ENCODE results near the gene ADAMTS7. TPM values are rescaled to one million over a fixed set of nuclear protein-coding genes. Genes with fewer than 3 reads are reported as not detected.
"Not testable (repeated sequence)": the region's sequence is repeated elsewhere in the genome, so short reads cannot be mapped to it uniquely, and the experiment has no call there.

ADAMTS7 gene
- total RNA-seq, 1 experiment from 2014 or later: 23.1 TPM

DNA sequence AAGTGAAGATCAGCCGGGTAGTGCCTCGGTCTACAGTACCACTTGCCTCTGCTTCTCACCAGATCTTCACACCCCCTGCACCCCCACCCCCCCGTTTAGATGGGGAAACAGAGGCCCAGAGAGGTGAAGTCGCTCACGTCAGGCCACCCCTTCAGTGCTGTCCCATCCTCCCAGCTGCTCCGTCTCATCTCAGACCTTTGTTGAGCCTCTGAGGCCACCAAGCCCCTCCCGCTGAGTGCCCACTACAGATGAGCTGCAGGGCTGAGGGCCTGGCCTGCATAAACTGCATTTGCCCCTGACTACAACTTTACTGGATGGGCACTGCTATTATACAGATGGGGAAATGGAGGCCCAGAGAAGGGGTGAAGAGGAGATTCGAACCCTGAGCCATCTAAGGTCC lies 35.8 kb downstream of the ADAMTS7 start:
- Histone ChIP-seq H3K4me1 (ENCODE audit: insufficient read depth, low read length) (no peaks in the 10 kb centered on the region), H2BK120ac (ENCODE audit: low read depth, low read length, poor library complexity, severe bottlenecking) (no peak overlapping the region), H4K8ac (replicated peaks; ENCODE audit: insufficient read length, low read depth, low read length) (no peak overlapping the region), H3K56ac (ENCODE audit: insufficient read length, low read depth, low read length) (no peak overlapping the region), H2BK5ac (ENCODE audit: insufficient read length, low read length) (no peak overlapping the region), H4K91ac (ENCODE audit: insufficient read length, low read depth, low read length) (no peak overlapping the region), H3T11ph (ENCODE audit: low read length) (no peak overlapping the region), H3K4me2 (ENCODE audit: insufficient read depth, insufficient read length, low read length) (no peak overlapping the region), H2BK12ac (ENCODE audit: insufficient read length, low read depth, low read length) (no peak overlapping the region), H4K20me1 (ENCODE audit: control insufficient read depth, insufficient read depth, insufficient read length) (no peaks in the 10 kb centered on the region), H4K5ac (ENCODE audit: insufficient read length, low read depth, low read length) (no peak overlapping the region), H2BK15ac (ENCODE audit: low read depth, low read length) (no peak overlapping the region), H3K18ac (ENCODE audit: insufficient read length, low read depth, low read length) (no peak overlapping the region), H3K14ac (ENCODE audit: insufficient read depth, low read length) (no peak overlapping the region), H3K9me3 (ENCODE audit: control insufficient read depth, low read depth, low read length) (no peaks in the 10 kb centered on the region), H2BK20ac (ENCODE audit: low read depth, low read length, poor library complexity, severe bottlenecking) (no peak overlapping the region), H2AK5ac (ENCODE audit: insufficient read length, low read length) (no peak overlapping the region), H3K9ac (ENCODE audit: extremely low read depth, insufficient read length, low read length) (no peak overlapping the region), H3K79me1 (ENCODE audit: insufficient read depth, low read depth, low read length, poor library complexity, severe bottlenecking) (no peaks in the 10 kb centered on the region), H3K23ac (ENCODE audit: insufficient read length, low read depth, low read length) (no peak overlapping the region), H3K27ac (ENCODE audit: insufficient read length, low read depth, low read length) (no peak overlapping the region), H3K79me2 (ENCODE audit: insufficient read depth, low read length) (no peaks in the 10 kb centered on the region), H2AFZ (ENCODE audit: low read length) (no peak overlapping the region), H3K4ac (ENCODE audit: low read depth, low read length) (no peak overlapping the region), H3K23me2 (ENCODE audit: insufficient read length, low read depth, low read length, poor library complexity, severe bottlenecking) (no peaks in the 10 kb centered on the region), H3K27me3 (ENCODE audit: insufficient read depth, low read length) (no peaks in the 10 kb centered on the region)
- no peaks in the 10 kb centered on the region for H3K9me3 Mint-ChIP-seq
- no peak overlapping the region for H3K4me3 Mint-ChIP-seq
- H3K27me3 Mint-ChIP-seq (ENCODE audit: low read depth): peaks cover 1% of the 10 kb centered on the region; the same call in 1 of the 2 replicates
- DNase-seq: no peak
- no CpG with 5 or more reads among the region's 8 CpGs for WGBS (ENCODE audit: extremely low coverage, insufficient read length, low lambda C conversion rate)
- no peak overlapping the region for H3K27ac Mint-ChIP-seq
- H3K4me1 Mint-ChIP-seq: no peaks in the 10 kb centered on the region
- H3K36me3 Mint-ChIP-seq (ENCODE audit: insufficient read depth in 1 of 3, low read depth in 3 of 3): peaks cover 0 to 10% (median 4%) of the 10 kb centered on the region in 3 experiments; a peak in 5 of 7 replicates
- TF ChIP-seq, protein P1, sequence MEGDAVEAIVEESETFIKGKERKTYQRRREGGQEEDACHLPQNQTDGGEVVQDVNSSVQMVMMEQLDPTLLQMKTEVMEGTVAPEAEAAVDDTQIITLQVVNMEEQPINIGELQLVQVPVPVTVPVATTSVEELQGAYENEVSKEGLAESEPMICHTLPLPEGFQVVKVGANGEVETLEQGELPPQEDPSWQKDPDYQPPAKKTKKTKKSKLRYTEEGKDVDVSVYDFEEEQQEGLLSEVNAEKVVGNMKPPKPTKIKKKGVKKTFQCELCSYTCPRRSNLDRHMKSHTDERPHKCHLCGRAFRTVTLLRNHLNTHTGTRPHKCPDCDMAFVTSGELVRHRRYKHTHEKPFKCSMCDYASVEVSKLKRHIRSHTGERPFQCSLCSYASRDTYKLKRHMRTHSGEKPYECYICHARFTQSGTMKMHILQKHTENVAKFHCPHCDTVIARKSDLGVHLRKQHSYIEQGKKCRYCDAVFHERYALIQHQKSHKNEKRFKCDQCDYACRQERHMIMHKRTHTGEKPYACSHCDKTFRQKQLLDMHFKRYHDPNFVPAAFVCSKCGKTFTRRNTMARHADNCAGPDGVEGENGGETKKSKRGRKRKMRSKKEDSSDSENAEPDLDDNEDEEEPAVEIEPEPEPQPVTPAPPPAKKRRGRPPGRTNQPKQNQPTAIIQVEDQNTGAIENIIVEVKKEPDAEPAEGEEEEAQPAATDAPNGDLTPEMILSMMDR (conservative IDR thresholded peaks at IDR 0.05): no peak

DNA sequence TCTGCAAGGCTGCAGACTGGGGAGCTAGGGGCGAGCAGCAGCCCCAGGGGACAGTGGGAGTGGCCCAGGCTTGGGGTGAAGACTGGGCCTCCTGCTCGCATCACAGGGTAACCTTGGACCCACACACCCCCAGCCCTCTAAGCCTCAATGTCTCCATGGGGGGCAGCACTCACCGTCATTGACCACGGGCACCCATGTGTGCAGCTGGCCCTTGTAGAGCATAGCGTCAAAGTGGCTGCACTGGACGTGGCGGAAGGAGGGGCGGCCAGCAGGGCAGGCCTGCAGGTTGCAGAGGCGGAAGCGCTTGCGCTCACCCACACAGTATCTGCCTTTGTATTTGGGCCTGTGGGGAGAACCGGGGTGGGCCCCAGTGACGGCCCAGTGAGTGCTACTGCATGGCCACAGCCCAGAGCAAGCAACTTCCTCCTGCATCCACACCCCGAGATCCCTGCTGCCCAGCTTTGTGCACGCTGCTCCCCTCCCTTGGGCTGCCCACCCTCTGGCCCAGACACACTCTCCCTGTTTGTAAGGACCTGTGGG lies 36.7 kb downstream of the ADAMTS7 start:
- H2AK5ac ChIP-seq (ENCODE audit: insufficient read length, low read length); H2BK5ac ChIP-seq (ENCODE audit: insufficient read length, low read length); H3K9ac ChIP-seq (ENCODE audit: extremely low read depth, insufficient read length, low read length); H3K27ac ChIP-seq (ENCODE audit: insufficient read length, low read depth, low read length); H3K4me1 ChIP-seq (ENCODE audit: insufficient read depth, low read length); H3K9me3 ChIP-seq (ENCODE audit: control insufficient read depth, low read depth, low read length); H3K9me3 Mint-ChIP-seq; H3K14ac ChIP-seq (ENCODE audit: insufficient read depth, low read length); H3K4me1 Mint-ChIP-seq; H2BK15ac ChIP-seq (ENCODE audit: low read depth, low read length); H3K18ac ChIP-seq (ENCODE audit: insufficient read length, low read depth, low read length); H3K23me2 ChIP-seq (ENCODE audit: insufficient read length, low read depth, low read length, poor library complexity, severe bottlenecking); H4K91ac ChIP-seq (ENCODE audit: insufficient read length, low read depth, low read length); H2BK120ac ChIP-seq (ENCODE audit: low read depth, low read length, poor library complexity, severe bottlenecking); H2BK12ac ChIP-seq (ENCODE audit: insufficient read length, low read depth, low read length); H4K5ac ChIP-seq (ENCODE audit: insufficient read length, low read depth, low read length); H3K27me3 ChIP-seq (ENCODE audit: insufficient read depth, low read length); H3K4ac ChIP-seq (ENCODE audit: low read depth, low read length); H3K56ac ChIP-seq (ENCODE audit: insufficient read length, low read depth, low read length); H3K4me2 ChIP-seq (ENCODE audit: insufficient read depth, insufficient read length, low read length); H4K8ac ChIP-seq (replicated peaks; ENCODE audit: insufficient read length, low read depth, low read length); H4K20me1 ChIP-seq (ENCODE audit: control insufficient read depth, insufficient read depth, insufficient read length); H3K79me1 ChIP-seq (ENCODE audit: insufficient read depth, low read depth, low read length, poor library complexity, severe bottlenecking); H2BK20ac ChIP-seq (ENCODE audit: low read depth, low read length, poor library complexity, severe bottlenecking); H3K27me3 Mint-ChIP-seq (ENCODE audit: low read depth); H3K23ac ChIP-seq (ENCODE audit: insufficient read length, low read depth, low read length); H3T11ph ChIP-seq (ENCODE audit: low read length); H3K27ac Mint-ChIP-seq; H3K4me3 Mint-ChIP-seq; DNase-seq; H2AFZ ChIP-seq (ENCODE audit: low read length); H3K79me2 ChIP-seq (ENCODE audit: insufficient read depth, low read length): not testable (repeated sequence)
- no CpG with 5 or more reads among the region's 15 CpGs for WGBS (ENCODE audit: extremely low coverage, insufficient read length, low lambda C conversion rate)
- H3K36me3 Mint-ChIP-seq (ENCODE audit: insufficient read depth in 1 of 3, low read depth in 3 of 3): peaks cover 0 to 10% (median 4%) of the 10 kb centered on the region in 3 experiments; a peak in 5 of 7 replicates
